Upper lobe of left lung (tissue), 4 donors: ENCODE results near the gene ANKRD65.

Source experiments
- POLR2AphosphoS5 ChIP-seq, 2 donors: sonication (generic); formaldehyde crosslinking; IDR thresholded peaks; one replicate each; pipeline ENCODE4 v1.5.1; 2017; ENCODE audit warnings: antibody characterized with exemption in 2 of 2
- TF ChIP-seq, protein P1 (sequence below), 6 experiments: fragments of 450-650 bp in 4 of 6; fragments of 200-600 bp in 2 of 6; sonication (generic) in 2 of 6; IDR thresholded peaks; one replicate each; pipeline ENCODE4 v1.5.1; 2016 to 2019; ENCODE audit warnings: antibody characterized with exemption in 6 of 6

DNA sequence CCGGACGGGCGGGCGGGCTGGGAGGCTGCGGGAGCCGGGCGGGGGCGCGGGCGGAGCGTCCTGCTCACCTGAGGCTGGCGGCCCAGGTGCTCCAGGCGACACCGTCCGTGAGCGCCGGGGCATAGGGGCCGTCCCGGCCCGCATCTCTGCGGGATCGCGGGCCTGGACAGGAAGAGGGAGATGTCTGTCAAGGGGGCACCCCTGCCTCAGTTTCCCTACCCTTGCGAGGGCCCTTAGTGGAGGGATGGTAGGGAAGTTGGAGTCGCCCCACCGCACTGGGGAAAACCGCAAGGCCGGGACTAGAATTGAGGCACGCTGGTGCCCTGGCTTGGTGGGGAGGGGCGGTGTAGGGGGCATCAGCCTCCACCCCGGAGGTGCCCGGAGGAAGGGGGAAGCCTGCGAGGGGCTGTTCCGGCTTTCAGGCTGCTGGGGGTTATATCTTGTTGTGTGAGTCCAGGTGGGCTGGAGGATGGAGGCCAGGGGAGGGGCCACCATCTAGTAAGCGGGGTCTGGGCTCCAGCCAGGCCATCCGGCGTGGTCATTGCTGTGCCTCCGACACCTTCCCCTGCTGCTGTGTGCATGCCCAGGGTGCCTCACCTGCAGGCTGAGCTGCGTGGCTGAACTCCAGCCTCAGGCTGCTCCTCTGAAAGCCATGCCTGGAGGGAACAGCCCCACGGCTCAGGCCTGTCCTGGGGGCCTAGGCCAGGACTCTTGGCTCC, 15.0 kb upstream of the ANKRD65 start:
- no peak for TF ChIP-seq POLR2AphosphoS5 (IDR thresholded peaks at IDR 0.05)
- TF ChIP-seq, protein P1, sequence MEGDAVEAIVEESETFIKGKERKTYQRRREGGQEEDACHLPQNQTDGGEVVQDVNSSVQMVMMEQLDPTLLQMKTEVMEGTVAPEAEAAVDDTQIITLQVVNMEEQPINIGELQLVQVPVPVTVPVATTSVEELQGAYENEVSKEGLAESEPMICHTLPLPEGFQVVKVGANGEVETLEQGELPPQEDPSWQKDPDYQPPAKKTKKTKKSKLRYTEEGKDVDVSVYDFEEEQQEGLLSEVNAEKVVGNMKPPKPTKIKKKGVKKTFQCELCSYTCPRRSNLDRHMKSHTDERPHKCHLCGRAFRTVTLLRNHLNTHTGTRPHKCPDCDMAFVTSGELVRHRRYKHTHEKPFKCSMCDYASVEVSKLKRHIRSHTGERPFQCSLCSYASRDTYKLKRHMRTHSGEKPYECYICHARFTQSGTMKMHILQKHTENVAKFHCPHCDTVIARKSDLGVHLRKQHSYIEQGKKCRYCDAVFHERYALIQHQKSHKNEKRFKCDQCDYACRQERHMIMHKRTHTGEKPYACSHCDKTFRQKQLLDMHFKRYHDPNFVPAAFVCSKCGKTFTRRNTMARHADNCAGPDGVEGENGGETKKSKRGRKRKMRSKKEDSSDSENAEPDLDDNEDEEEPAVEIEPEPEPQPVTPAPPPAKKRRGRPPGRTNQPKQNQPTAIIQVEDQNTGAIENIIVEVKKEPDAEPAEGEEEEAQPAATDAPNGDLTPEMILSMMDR (IDR thresholded peaks at IDR 0.05), result no peak
